ENCODE measurements around the gene MOXD1.
"Not testable (repeated sequence)": the region's sequence is repeated elsewhere in the genome, so short reads cannot be mapped to it uniquely, and the experiment has no call there.

The MOXD1 gene

GRCh38 chr6:132395015-132395597, 6.2 kb downstream of the MOXD1 start:
- DNase-seq, result no peak

- no peak for DNase-seq
Measured at GRCh38 chr6:132392792-132393191, 8.5 kb downstream of the MOXD1 start.

GRCh38 chr6:132392270-132392646, 9.0 kb downstream of the MOXD1 start:
- DNase-seq, result no peak

GRCh38 chr6:132391391-132392269, 9.6 kb downstream of the MOXD1 start:
- DNase-seq, result no peak

- DNase-seq, result no peak
Measured at GRCh38 chr6:132390451-132390850, 10.8 kb downstream of the MOXD1 start.

- no peak for DNase-seq
Measured at GRCh38 chr6:132390017-132390416, 11.3 kb downstream of the MOXD1 start.

- DNase-seq, result no peak
Measured at GRCh38 chr6:132388291-132388690, 13.0 kb downstream of the MOXD1 start.

- DNase-seq, result no peak
Measured at GRCh38 chr6:132382630-132383175, 18.6 kb downstream of the MOXD1 start.

- no peak for DNase-seq
Measured at GRCh38 chr6:132381381-132381780, 19.9 kb downstream of the MOXD1 start.

- no peak for DNase-seq
Measured at GRCh38 chr6:132380358-132381029, 20.8 kb downstream of the MOXD1 start.

- DNase-seq, result no peak
Measured at GRCh38 chr6:132369526-132369925, 31.7 kb downstream of the MOXD1 start.

GRCh38 chr6:132368916-132369481, 32.3 kb downstream of the MOXD1 start:
- no peak for DNase-seq

- no peak for DNase-seq
Measured at GRCh38 chr6:132365281-132365907, 35.9 kb downstream of the MOXD1 start.

GRCh38 chr6:132364306-132365074, 36.8 kb downstream of the MOXD1 start:
- no peak for DNase-seq

GRCh38 chr6:132362442-132363185, 38.7 kb downstream of the MOXD1 start:
- DNase-seq, result no peak

- DNase-seq, result no peak
Measured at GRCh38 chr6:132361101-132361500, 40.2 kb downstream of the MOXD1 start.

- no peak for DNase-seq
Measured at GRCh38 chr6:132359886-132360285, 41.4 kb downstream of the MOXD1 start.

- DNase-seq, result no peak
Measured at GRCh38 chr6:132357120-132357519, 44.2 kb downstream of the MOXD1 start.

- peak; percentile 53 for DNase-seq
Measured at GRCh38 chr6:132354517-132355167, 46.6 kb downstream of the MOXD1 start.

GRCh38 chr6:132351986-132352385, 49.3 kb downstream of the MOXD1 start:
- DNase-seq, result not testable (repeated sequence)

- DNase-seq, result no peak
Measured at GRCh38 chr6:132348231-132348630, 53.0 kb downstream of the MOXD1 start.

All from activated gamma-delta T cell treated with Interleukin-2 at 50 U/mL for 16 hours (primary cell).